ENCODE measurements around the gene NLRP12.
"Not testable (repeated sequence)": the region's sequence is repeated elsewhere in the genome, so short reads cannot be mapped to it uniquely, and the experiment has no call there.

The NLRP12 gene

GRCh38 chr19:53847555-53847954 lies 23.4 kb upstream of the NLRP12 start:
- WGBS, 2 donors (ENCODE audit: extremely low coverage in 2 of 2, insufficient read length in 2 of 2, insufficient replicate concordance in 1 of 2), result no CpG with 5 or more reads among the region's 8 CpGs
- Histone ChIP-seq H2AFZ (ENCODE audit: low read length) (no peak overlapping the region), H2BK5ac (ENCODE audit: low read length) (no peak overlapping the region)

GRCh38 chr19:53844849-53845246 lies 20.7 kb upstream of the NLRP12 start:
- no peak overlapping the region for H3K27ac ChIP-seq (replicated peaks; ENCODE audit: low read length)
- DNase-seq (ENCODE audit: low spot score), result no peak
- no peak overlapping the region for H3K4me2 ChIP-seq (ENCODE audit: insufficient read depth, low read length, poor library complexity, severe bottlenecking)
- no peaks in the 10 kb centered on the region for H3K36me3 ChIP-seq (replicated peaks in 1 of 2; ENCODE audit: control insufficient read depth in 2 of 2, insufficient read depth in 2 of 2, low read length in 2 of 2)
- no peak overlapping the region for H2BK12ac ChIP-seq (ENCODE audit: low read length)
- H2AK5ac ChIP-seq (ENCODE audit: low read depth, low read length), result peak overlapping the region; percentile 74
- no peak overlapping the region for H3K23ac ChIP-seq (ENCODE audit: low read depth, low read length, poor library complexity)
- no peak overlapping the region for H2BK15ac ChIP-seq (ENCODE audit: low read length)
- no peak overlapping the region for H3K18ac ChIP-seq (ENCODE audit: low read length)
- no peak overlapping the region for H3K14ac ChIP-seq (ENCODE audit: low read length)
- H2BK120ac ChIP-seq (ENCODE audit: low read depth, low read length), result no peak overlapping the region
- H3K4me3 ChIP-seq (ENCODE audit: low read length in 2 of 2), result no peak overlapping the region
- H4K91ac ChIP-seq (ENCODE audit: low read depth, low read length, poor library complexity), result no peak overlapping the region
- peaks cover 0 to 3% of the 10 kb centered on the region in 2 donors for H3K4me1 ChIP-seq (ENCODE audit: control insufficient read depth in 2 of 2, insufficient read depth in 1 of 2, low read depth in 1 of 2, low read length in 2 of 2)
- H2AFZ ChIP-seq (ENCODE audit: low read length), result no peak overlapping the region
- H2BK5ac ChIP-seq (ENCODE audit: low read length), result no peak overlapping the region
- peak overlapping the region; percentile 30 for H3K9ac ChIP-seq (ENCODE audit: low read depth, low read length, poor library complexity)
- no peaks in the 10 kb centered on the region for H3K79me1 ChIP-seq (ENCODE audit: low read depth, low read length)
- peaks cover 0 to 2% of the 10 kb centered on the region in 2 donors for H3K9me3 ChIP-seq (replicated peaks in 1 of 2; ENCODE audit: control insufficient read depth in 2 of 2, insufficient read depth in 1 of 2, low read depth in 1 of 2, low read length in 2 of 2)
- no peak overlapping the region for H3K4ac ChIP-seq (ENCODE audit: low read length)
- H3K27me3 ChIP-seq (ENCODE audit: control insufficient read depth in 3 of 3, insufficient read depth in 3 of 3, low read depth in 1 of 3, low read length in 3 of 3), result no peaks in the 10 kb centered on the region
- WGBS, 2 donors (ENCODE audit: extremely low coverage in 2 of 2, insufficient read length in 2 of 2, insufficient replicate concordance in 1 of 2), result no CpG with 5 or more reads among the region's 9 CpGs
- no peak overlapping the region for H4K8ac ChIP-seq (ENCODE audit: low read depth, low read length)

More at GRCh38 chr19:53847555-53847954, 23.4 kb upstream of the NLRP12 start:
- Histone ChIP-seq H4K8ac (ENCODE audit: low read depth, low read length) (no peak overlapping the region), H3K79me1 (ENCODE audit: low read depth, low read length) (no peaks in the 10 kb centered on the region), H3K4me3 (ENCODE audit: low read length in 2 of 2) (no peak overlapping the region), H3K9me3 (replicated peaks in 1 of 2; ENCODE audit: control insufficient read depth in 2 of 2, insufficient read depth in 1 of 2, low read depth in 1 of 2, low read length in 2 of 2) (peaks cover 0 to 2% of the 10 kb centered on the region in 2 donors), H3K36me3 (replicated peaks in 1 of 2; ENCODE audit: control insufficient read depth in 2 of 2, insufficient read depth in 2 of 2, low read length in 2 of 2) (no peaks in the 10 kb centered on the region), H3K14ac (ENCODE audit: low read length) (no peak overlapping the region), H2BK12ac (ENCODE audit: low read length) (no peak overlapping the region), H2AK5ac (ENCODE audit: low read depth, low read length) (no peak overlapping the region), H3K4me2 (ENCODE audit: insufficient read depth, low read length, poor library complexity, severe bottlenecking) (no peak overlapping the region), H3K9ac (ENCODE audit: low read depth, low read length, poor library complexity) (no peak overlapping the region), H3K4me1 (ENCODE audit: control insufficient read depth in 2 of 2, insufficient read depth in 1 of 2, low read depth in 1 of 2, low read length in 2 of 2) (peaks cover 5 to 8% of the 10 kb centered on the region in 2 donors), H3K27me3 (ENCODE audit: control insufficient read depth in 3 of 3, insufficient read depth in 3 of 3, low read depth in 1 of 3, low read length in 3 of 3) (no peaks in the 10 kb centered on the region), H3K4ac (ENCODE audit: low read length) (no peak overlapping the region), H4K91ac (ENCODE audit: low read depth, low read length, poor library complexity) (no peak overlapping the region), H3K23ac (ENCODE audit: low read depth, low read length, poor library complexity) (no peak overlapping the region), H2BK120ac (ENCODE audit: low read depth, low read length) (no peak overlapping the region), H3K27ac (replicated peaks; ENCODE audit: low read length) (no peak overlapping the region), H2BK15ac (ENCODE audit: low read length) (no peak overlapping the region), H3K18ac (ENCODE audit: low read length) (no peak overlapping the region)
- DNase-seq (ENCODE audit: low spot score), result no peak

GRCh38 chr19:53840914-53841313 lies 16.8 kb upstream of the NLRP12 start:
- not testable (repeated sequence) for H3K4me2 ChIP-seq (ENCODE audit: insufficient read depth, low read length, poor library complexity, severe bottlenecking); H3K79me1 ChIP-seq (ENCODE audit: low read depth, low read length); H4K8ac ChIP-seq (ENCODE audit: low read depth, low read length); H3K36me3 ChIP-seq (replicated peaks in 1 of 2; ENCODE audit: control insufficient read depth in 2 of 2, insufficient read depth in 2 of 2, low read length in 2 of 2); H2BK120ac ChIP-seq (ENCODE audit: low read depth, low read length); H2BK5ac ChIP-seq (ENCODE audit: low read length); H2BK12ac ChIP-seq (ENCODE audit: low read length); H2AFZ ChIP-seq (ENCODE audit: low read length); H3K27me3 ChIP-seq (ENCODE audit: control insufficient read depth in 3 of 3, insufficient read depth in 3 of 3, low read depth in 1 of 3, low read length in 3 of 3); H3K4ac ChIP-seq (ENCODE audit: low read length); H3K4me3 ChIP-seq (ENCODE audit: low read length in 2 of 2); H2AK5ac ChIP-seq (ENCODE audit: low read depth, low read length); H3K9me3 ChIP-seq (replicated peaks in 1 of 2; ENCODE audit: control insufficient read depth in 2 of 2, insufficient read depth in 1 of 2, low read depth in 1 of 2, low read length in 2 of 2); H3K27ac ChIP-seq (replicated peaks; ENCODE audit: low read length); DNase-seq (ENCODE audit: low spot score); H3K9ac ChIP-seq (ENCODE audit: low read depth, low read length, poor library complexity); H2BK15ac ChIP-seq (ENCODE audit: low read length); H3K23ac ChIP-seq (ENCODE audit: low read depth, low read length, poor library complexity); H3K14ac ChIP-seq (ENCODE audit: low read length); H4K91ac ChIP-seq (ENCODE audit: low read depth, low read length, poor library complexity); H3K18ac ChIP-seq (ENCODE audit: low read length); H3K4me1 ChIP-seq (ENCODE audit: control insufficient read depth in 2 of 2, insufficient read depth in 1 of 2, low read depth in 1 of 2, low read length in 2 of 2)
- WGBS, 2 donors (ENCODE audit: extremely low coverage in 2 of 2, insufficient read length in 2 of 2, insufficient replicate concordance in 1 of 2), result no CpG with 5 or more reads among the region's 4 CpGs

GRCh38 chr19:53840241-53840640 lies 16.1 kb upstream of the NLRP12 start:
- not testable (repeated sequence) for H3K4me3 ChIP-seq (ENCODE audit: low read length in 2 of 2); H3K4ac ChIP-seq (ENCODE audit: low read length); H2BK15ac ChIP-seq (ENCODE audit: low read length); H3K9ac ChIP-seq (ENCODE audit: low read depth, low read length, poor library complexity); H2BK120ac ChIP-seq (ENCODE audit: low read depth, low read length); H3K27me3 ChIP-seq (ENCODE audit: control insufficient read depth in 3 of 3, insufficient read depth in 3 of 3, low read depth in 1 of 3, low read length in 3 of 3); H4K91ac ChIP-seq (ENCODE audit: low read depth, low read length, poor library complexity); H3K18ac ChIP-seq (ENCODE audit: low read length); H4K8ac ChIP-seq (ENCODE audit: low read depth, low read length); H3K36me3 ChIP-seq (replicated peaks in 1 of 2; ENCODE audit: control insufficient read depth in 2 of 2, insufficient read depth in 2 of 2, low read length in 2 of 2); H2AFZ ChIP-seq (ENCODE audit: low read length); H3K4me1 ChIP-seq (ENCODE audit: control insufficient read depth in 2 of 2, insufficient read depth in 1 of 2, low read depth in 1 of 2, low read length in 2 of 2); H3K27ac ChIP-seq (replicated peaks; ENCODE audit: low read length); H2BK12ac ChIP-seq (ENCODE audit: low read length); H3K14ac ChIP-seq (ENCODE audit: low read length); H3K79me1 ChIP-seq (ENCODE audit: low read depth, low read length); DNase-seq (ENCODE audit: low spot score); H2BK5ac ChIP-seq (ENCODE audit: low read length); H3K4me2 ChIP-seq (ENCODE audit: insufficient read depth, low read length, poor library complexity, severe bottlenecking); H3K23ac ChIP-seq (ENCODE audit: low read depth, low read length, poor library complexity); H2AK5ac ChIP-seq (ENCODE audit: low read depth, low read length); H3K9me3 ChIP-seq (replicated peaks in 1 of 2; ENCODE audit: control insufficient read depth in 2 of 2, insufficient read depth in 1 of 2, low read depth in 1 of 2, low read length in 2 of 2)
- WGBS, 2 donors (ENCODE audit: extremely low coverage in 2 of 2, insufficient read length in 2 of 2, insufficient replicate concordance in 1 of 2), result no CpG with 5 or more reads among the region's 12 CpGs

All from neuronal stem cell (in vitro differentiated cells).